ENCODE data around the gene CX3CR1.

- TF ChIP-seq CTCF (IDR thresholded peaks at IDR 0.05; ENCODE audit: insufficient read depth, low read depth, low read length) (no peak), EZH2 (IDR thresholded peaks at IDR 0.05; ENCODE audit: insufficient read depth, low read length) (no peak)
Observed at GRCh38 chr3:39224288-39224687, 55.5 kb downstream of the CX3CR1 start.

Data from astrocyte (in vitro differentiated cells and primary cell).